ENCODE measurements around the gene CA14. TPM values are rescaled to one million over a fixed set of nuclear protein-coding genes. Genes with fewer than 3 reads are reported as not detected.
"Not testable (repeated sequence)": the region's sequence is repeated elsewhere in the genome, so short reads cannot be mapped to it uniquely, and the experiment has no call there.

The CA14 gene
- 0.28 TPM for total RNA-seq

GRCh38 chr1:150257624-150258585, at the start of gene CA14:
Gene CA14, plus strand, starts transcription at chr1:150257774. Its CDS starts 355 bp downstream, at chr1:150258129.
- ATAC-seq, result no peak

GRCh38 chr1:150208460-150208859, 49.1 kb upstream of the CA14 start:
- ATAC-seq, result not testable (repeated sequence)

GRCh38 chr1:150210091-150210490, 47.5 kb upstream of the CA14 start:
- no peak for ATAC-seq

- no peak for ATAC-seq
Observed at GRCh38 chr1:150210706-150211105, 46.9 kb upstream of the CA14 start.

DNA sequence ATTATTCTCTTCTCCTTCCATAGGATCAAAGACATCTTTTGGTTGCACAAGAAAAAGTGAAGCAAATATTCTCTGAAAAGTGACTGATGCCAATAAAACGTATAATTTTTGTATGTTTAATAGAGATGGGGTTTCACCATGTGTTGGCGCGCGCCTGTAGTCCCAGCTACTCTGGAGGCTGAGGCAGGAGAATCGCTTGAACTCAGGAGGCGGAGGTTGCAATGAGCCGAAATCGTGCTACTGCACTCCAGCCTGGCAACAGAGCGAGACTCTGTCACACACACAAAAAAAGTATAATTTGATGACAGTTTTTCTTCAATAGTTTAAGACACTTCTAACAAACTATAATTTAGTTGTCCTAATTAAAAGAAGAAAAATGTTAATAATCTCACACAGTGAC, 45.5 kb upstream of the CA14 start:
- ATAC-seq, result no peak

GRCh38 chr1:150213170-150214098, 44.1 kb upstream of the CA14 start:
- ATAC-seq, result peak; percentile 99

DNA sequence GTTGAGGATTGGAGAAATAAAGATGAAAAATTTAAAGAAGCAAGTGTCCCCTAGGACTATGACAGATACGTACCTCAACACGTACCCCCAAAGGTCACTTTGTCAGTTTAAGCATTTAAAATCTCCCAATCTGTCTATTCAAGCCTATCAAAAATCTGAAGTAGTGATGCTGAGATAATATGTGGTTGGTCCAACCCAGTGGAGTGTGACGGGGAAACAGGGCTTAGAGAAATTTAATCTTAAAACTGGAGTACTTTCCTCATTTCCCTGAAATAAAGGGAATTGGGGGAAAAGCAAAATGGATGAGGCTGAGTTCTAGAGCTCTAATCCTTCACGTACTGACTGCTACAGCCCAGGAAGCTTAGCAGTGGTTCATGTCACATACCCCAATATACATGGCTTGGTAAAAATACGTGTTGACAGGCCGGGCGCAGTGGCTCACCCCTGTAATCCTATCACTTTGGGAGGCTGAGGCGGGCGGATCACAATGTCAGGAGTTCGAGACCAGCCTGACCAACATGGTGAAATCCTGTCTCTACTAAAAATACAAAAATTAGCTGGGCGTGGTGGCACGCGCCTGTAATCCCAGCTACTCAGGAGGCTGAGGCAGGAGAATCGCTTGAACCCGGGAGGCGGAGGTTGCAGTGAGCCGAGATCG, 43.3 kb upstream of the CA14 start:
- not testable (repeated sequence) for ATAC-seq

DNA sequence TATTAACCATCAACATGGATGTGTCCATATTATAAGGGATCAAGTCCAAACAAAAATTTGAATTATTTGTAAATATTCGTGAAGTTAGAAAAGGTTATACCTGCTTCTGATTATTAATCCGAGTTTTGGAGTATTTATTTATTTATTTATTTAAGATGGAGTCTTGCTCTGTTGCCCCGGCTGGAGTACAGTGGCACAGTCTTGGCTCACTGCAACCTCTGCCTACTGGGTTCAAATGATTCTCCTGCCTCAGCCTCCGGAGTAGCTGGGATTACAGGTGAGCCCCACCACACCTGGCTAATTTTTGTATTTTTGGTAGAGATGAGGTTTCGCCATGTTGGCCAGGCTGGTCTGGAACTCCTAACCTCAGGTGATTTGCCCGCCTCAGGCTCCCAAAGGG, 41.7 kb upstream of the CA14 start:
- ATAC-seq, result not testable (repeated sequence)

DNA sequence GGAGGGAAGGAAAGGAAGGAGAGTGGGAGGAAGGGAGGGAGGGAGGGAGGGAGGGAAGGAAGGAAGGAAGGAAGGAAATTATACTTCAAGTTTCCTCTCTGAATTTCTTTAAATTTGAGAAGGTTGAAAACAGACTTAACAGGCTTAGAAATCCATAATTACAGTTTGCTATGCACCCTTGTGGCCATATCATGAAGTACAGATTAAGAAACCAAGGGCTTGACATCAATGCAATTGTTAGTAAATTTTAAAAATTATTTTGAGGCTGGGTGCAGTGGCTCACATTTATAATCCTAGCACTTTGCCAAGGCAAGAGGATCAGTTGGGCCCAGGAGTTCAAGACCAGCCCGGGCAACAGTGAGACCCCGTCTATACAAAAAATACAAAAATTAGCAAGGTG, 36.0 kb upstream of the CA14 start:
- ATAC-seq, result no peak

DNA sequence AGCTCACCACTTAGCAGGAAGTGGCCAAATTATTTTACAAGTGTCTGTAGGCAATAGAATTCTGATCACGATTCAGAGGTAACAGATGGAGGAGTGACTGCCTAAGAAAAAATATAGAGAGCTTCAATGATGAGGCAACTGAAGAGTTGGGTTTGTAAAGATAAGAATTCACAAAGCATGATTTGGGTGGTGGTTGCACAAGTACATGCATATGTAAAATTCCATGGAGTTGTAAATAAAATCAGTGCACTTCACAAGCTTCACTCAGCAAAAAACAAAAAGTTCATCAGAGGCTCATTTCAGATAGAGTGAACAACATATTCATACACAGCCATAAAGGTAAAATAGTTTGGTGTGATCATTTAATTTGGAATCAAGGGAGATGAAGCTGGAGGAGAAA, 32.6 kb upstream of the CA14 start:
- no peak for ATAC-seq

GRCh38 chr1:150225546-150225945, 32.0 kb upstream of the CA14 start:
- ATAC-seq, result no peak

DNA sequence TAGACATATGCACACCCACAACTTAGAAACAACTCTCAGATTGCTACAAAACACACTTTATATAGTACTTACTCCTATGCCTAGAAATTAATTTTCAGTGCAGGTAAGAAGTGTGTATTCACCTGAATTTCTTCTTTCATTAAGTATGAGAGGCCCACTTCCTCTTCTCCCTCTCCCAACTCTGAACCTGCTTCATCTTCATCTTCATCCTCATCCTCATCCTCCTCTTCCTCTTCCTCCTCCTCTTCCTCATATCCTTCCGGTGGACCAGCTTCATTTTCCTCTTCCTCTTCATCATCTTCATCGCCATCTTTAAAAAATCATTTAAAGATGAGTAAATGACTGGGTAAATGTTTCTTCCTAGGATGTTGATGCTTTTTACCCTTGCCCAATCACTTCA, 31.1 kb upstream of the CA14 start:
- no peak for ATAC-seq

DNA sequence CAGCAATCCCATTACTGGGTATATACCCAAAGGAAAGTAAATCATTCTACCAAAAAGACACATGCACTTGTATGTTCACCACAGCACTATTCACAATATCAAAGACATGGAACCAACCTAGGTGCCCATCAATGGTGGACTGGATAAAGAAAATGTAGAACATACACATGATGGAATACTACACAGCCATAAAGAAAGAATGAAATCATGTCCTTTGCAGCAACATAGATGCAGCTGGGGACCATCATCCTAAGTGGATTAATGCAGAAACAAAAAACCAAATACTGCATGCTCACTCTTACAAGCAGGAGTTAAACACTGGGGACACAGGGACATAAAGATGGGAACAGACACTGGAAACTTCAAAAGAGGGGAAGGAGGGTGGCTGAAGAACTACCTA, 30.3 kb upstream of the CA14 start:
- ATAC-seq, result no peak

DNA sequence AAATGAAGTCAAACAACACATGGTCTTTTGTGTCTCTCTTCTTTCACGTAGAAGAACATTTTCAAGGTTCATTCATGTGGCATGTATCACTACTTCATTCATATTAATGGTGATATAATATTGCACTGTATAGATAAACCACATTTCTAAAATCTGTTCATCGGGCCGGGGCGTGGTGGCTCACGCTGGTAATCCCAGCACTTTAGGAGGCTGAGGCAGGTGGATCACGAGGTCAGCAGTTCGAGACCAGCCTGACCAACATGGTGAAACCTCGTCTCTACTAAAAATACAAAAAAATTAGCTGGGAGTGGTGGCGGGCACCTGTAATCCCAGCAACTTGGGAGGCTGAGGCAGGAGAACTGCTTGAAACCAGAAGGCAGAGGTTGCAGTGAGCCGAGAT, 29.3 kb upstream of the CA14 start:
- ATAC-seq, result not testable (repeated sequence)

- ATAC-seq, result not testable (repeated sequence)
Observed at GRCh38 chr1:150232921-150233320, 24.7 kb upstream of the CA14 start.

DNA sequence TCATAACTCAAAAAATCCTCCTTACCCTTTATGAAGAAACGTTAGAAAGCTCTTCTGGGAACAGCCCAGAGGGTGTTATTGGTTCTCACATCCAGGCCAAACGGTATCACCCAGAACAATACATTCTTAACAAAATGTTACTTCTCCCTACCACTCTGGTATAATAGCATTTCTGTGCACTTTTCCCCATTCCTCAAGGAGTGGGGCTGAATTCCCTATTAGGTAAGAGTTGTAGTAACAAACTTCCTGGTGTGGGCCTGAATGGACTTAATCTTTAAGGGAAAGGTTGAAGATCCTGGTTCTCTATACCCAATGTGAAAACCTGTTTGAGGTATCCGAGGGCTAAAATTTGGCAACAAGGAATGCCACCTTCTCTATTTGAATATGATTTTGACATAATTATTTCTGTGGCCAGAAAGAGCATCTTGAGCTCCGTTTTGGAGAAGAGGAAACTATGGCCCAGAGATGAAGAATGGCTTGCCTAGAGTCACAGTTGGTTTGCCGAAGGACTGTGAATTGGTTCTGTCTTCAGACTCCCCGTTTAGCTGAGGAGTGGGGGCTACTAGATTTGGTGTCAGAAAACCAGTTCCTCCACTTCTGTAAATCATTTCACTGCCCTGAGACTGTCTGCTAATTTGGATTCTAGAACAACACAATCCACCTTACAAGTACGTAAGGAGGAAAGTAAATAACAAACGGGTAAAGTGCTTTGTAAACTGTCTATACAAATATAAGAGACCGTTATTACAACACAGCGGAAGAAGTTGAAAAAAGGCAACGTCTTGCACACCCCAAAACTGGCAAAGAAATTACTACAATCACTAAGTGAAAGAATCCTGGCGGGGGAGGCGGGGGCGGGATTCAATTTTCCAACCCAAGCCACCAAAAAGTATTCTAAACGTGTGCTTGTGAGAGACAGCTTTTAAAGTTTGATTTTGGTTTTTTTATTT, 23.9 kb upstream of the CA14 start:
- ATAC-seq, result no peak

- no peak for ATAC-seq
Observed at GRCh38 chr1:150234309-150234565, 23.3 kb upstream of the CA14 start.

- peak; percentile 52 for ATAC-seq
Observed at GRCh38 chr1:150234566-150235293, 22.8 kb upstream of the CA14 start.

GRCh38 chr1:150235294-150235851, 22.2 kb upstream of the CA14 start:
- ATAC-seq, result peak; percentile 10

DNA sequence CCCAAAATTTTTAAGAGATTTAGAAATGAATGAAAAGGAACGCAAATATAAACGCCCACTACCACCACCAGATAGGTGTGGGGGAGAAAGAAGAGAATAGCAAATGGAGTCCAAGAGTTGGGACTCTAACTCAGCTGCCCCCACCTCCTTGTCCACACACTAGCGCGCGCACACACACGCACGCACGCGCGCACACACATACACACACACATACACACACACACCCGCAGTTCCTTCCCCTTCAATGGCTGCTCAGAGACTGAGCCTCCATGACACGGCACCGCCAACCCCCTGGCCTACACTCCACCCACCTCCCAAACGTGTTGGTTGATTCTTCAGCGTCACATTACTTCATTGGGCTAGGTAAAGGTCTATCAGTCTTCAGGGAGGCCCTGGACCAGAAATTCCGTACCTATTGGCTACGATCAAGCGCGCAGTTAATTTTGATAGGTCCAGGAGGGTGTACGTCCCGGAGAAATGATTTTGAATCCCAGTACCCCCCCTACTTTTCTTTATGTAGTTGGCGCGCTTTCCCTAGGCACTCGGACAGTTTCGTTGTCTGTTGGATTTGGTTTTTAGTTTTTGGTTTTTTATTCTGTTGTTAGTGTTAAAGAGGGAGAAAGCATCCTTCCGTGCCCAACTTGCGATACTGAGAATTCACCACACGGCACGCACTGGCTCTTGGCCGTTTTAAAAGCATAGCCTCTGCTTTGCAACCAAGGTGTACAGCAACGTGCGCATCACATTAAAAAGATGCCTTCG, 21.5 kb upstream of the CA14 start, which contains the start of gene ANP32E:
Gene ANP32E, minus strand, starts transcription at position 261 of the 762 bp plus-strand sequence. CDS start 326 bp downstream, outside the sequence.
- ATAC-seq, result peak; percentile 98
